DOHH2 (cell line): ENCODE measurements around the gene ACSS2.

ENCODE experiments used
- EZH2phosphoT487 ChIP-seq: fragments of 200-600 bp; sonication (generic); IDR thresholded peaks from 2 replicates; pipeline ENCODE4 v1.6.1; 2017; ENCODE audit warnings: borderline replicate concordance, mild to moderate bottlenecking, antibody characterized with exemption, low read length, moderate library complexity, mixed read lengths
- TF ChIP-seq, protein P1 (sequence below): fragments of 200-600 bp; sonication (generic); IDR thresholded peaks from one replicate; pipeline ENCODE4 v1.5.1; 2014; ENCODE audit warnings: antibody characterized with exemption, mild to moderate bottlenecking, low read depth, low read length; ENCODE audit not compliant: poor library complexity, severe bottlenecking

DNA sequence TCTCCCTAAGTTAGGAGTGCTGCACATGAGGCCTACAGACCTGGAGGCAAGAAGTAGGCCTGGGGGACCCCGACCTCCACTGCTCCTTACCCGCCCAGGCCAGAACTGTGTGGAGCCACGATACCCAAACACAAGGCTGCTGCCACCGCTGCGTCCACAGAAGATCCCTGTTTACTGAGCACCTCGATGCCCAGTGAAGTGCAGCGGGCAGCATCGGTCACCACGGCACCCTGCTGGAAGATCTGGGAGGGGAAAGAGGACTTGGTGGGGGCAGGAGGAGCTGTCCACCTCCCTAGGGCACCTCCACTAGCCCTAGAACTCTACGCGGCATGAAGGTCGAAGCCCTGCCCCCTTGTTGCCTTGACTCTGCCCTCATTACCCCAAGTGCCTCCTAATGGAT, 13.7 kb upstream of the ACSS2 start:
- TF ChIP-seq, protein P1, sequence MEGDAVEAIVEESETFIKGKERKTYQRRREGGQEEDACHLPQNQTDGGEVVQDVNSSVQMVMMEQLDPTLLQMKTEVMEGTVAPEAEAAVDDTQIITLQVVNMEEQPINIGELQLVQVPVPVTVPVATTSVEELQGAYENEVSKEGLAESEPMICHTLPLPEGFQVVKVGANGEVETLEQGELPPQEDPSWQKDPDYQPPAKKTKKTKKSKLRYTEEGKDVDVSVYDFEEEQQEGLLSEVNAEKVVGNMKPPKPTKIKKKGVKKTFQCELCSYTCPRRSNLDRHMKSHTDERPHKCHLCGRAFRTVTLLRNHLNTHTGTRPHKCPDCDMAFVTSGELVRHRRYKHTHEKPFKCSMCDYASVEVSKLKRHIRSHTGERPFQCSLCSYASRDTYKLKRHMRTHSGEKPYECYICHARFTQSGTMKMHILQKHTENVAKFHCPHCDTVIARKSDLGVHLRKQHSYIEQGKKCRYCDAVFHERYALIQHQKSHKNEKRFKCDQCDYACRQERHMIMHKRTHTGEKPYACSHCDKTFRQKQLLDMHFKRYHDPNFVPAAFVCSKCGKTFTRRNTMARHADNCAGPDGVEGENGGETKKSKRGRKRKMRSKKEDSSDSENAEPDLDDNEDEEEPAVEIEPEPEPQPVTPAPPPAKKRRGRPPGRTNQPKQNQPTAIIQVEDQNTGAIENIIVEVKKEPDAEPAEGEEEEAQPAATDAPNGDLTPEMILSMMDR, result no peak
- no peak for TF ChIP-seq EZH2phosphoT487
